ENCODE measurements around the gene SEC23A.
A peak's percentile ranks its signal among the peaks of the same experiment; 100 is the strongest.
"Not testable (repeated sequence)": the region's sequence is repeated elsewhere in the genome, so short reads cannot be mapped to it uniquely, and the experiment has no call there.

SEC23A gene

GRCh38 chr14:39071096-39071495 lies 31.9 kb downstream of the SEC23A start:
- H3K4me3 ChIP-seq (ENCODE audit: low read depth, low read length) = no peak overlapping the region
- CTCF ChIA-PET = interaction anchor here (0.7 kb wide), 1 partner anchor 37 kb away, joined by 3 read pairs; no protein-coding TSS in a partner anchor
- DNase-seq (ENCODE audit: low read depth, low spot score) = no peak
- POLR2A ChIA-PET = no interaction called here
- TF ChIP-seq CTCF (IDR thresholded peaks at IDR 0.05; ENCODE audit: insufficient read depth, low read length, missing control alignments) = no peak

DNA sequence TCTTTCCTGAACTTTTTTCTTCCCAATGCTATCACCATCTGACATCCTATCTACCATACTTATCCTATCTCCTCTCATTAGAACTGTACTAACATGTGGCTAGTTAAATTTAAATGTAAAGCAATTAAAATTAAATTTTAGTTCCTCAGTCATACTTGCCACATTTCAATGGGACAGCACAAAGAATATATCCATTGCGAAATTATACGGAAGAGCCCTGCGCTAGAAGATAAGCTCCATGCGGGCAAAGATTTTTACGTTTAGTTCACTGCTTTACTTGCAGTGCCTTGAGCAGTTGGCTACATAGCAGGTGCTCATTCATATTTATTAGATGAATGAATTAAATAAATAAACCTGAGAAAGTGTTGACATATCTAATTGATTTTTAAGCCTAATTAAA lies 33.1 kb downstream of the SEC23A start:
- POLR2A ChIA-PET = no interaction called here
- DNase-seq (ENCODE audit: low read depth, low spot score) = no peak
- no peak overlapping the region for H3K4me3 ChIP-seq (ENCODE audit: low read depth, low read length)
- no peak for TF ChIP-seq CTCF (IDR thresholded peaks at IDR 0.05; ENCODE audit: insufficient read depth, low read length, missing control alignments)
- CTCF ChIA-PET = no interaction called here

DNA sequence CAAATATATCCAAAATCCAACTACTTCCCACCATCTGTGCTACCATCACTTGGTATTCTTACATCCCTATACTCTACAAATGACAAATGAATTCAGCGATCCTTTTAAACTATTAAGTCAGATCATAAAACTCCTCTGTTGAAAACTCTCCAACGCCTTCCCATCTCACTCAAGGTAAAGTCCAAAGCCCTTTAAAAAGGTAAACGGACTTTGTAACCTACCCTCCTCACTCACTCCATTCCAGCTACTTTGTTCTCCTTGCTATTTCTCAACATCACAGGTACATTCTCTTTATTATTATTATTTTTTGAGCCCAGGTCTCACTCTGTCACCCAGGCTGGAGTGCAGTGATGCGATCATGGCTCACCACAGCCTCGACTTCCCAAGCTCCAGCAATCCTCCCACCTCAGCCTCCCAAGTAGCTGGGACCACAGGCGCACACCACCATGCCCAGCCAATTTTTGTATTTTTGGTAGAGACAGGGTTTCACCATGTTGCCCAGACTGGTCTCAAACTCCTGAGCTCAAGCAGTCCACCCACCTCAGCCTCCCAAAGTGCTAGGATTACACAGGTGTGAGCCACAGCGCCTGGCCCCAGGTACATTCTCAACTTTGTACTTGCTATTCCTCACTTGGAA lies 33.7 kb downstream of the SEC23A start:
- H3K4me3 ChIP-seq (ENCODE audit: low read depth, low read length); POLR2A ChIA-PET; DNase-seq (ENCODE audit: low read depth, low spot score); CTCF ChIA-PET: not testable (repeated sequence)

- POLR2A ChIA-PET = no interaction called here
Observed at GRCh38 chr14:39060818-39061437, 42.1 kb downstream of the SEC23A start.

GRCh38 chr14:39055786-39056474 lies 47.1 kb downstream of the SEC23A start:
- ChIA-PET CTCF (interaction anchor here (0.6 kb wide), 1 partner anchor 334 kb away, joined by 4 read pairs; no protein-coding TSS in a partner anchor), POLR2A (no interaction called here)
- no peak overlapping the region for H3K4me3 ChIP-seq (ENCODE audit: low read depth, low read length)
- no peak for TF ChIP-seq CTCF (IDR thresholded peaks at IDR 0.05; ENCODE audit: insufficient read depth, low read length, missing control alignments)
- DNase-seq (ENCODE audit: low read depth, low spot score) = no peak

More at GRCh38 chr14:39060818-39061437, 42.1 kb downstream of the SEC23A start:
- no peak overlapping the region for H3K4me3 ChIP-seq (ENCODE audit: low read depth, low read length)
- CTCF ChIA-PET = interaction anchor here (2.5 kb wide), 1 partner anchor 27 kb away, joined by 8 read pairs; no protein-coding TSS in a partner anchor
- DNase-seq (ENCODE audit: low read depth, low spot score) = no peak
- no peak for TF ChIP-seq CTCF (IDR thresholded peaks at IDR 0.05; ENCODE audit: insufficient read depth, low read length, missing control alignments)

DNA sequence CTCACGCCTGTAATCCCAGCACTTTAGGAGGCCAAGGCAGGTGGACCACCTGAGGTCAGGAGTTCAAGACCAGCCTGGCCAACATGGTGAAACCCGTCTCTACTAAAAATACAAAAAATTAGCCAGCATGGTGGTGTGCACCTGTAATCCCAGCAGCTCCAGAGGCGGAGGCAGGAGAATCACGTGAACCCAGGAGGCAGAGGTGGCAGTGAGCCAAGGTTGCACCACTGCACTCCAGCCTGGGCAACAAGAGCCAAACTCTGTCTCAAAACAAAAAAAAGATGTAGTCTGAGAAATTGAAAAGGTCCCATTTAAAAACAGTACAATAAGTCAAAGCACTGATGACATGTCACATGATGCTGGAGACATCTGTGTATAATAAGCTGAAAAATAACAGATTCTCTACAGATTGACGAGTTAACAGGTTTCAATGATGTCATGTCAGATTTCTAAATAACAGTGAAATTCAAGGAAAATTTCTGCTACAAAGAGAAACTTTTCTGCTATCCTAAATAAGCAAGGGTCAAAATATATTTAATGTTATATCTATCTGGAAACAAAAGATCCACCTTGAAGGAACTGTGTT lies 50.1 kb downstream of the SEC23A start:
- H3K4me3 ChIP-seq (ENCODE audit: low read depth, low read length); DNase-seq (ENCODE audit: low read depth, low spot score); POLR2A ChIA-PET; CTCF ChIA-PET: not testable (repeated sequence)

- DNase-seq (ENCODE audit: low read depth, low spot score) = peak; percentile 58
- H3K4me3 ChIP-seq (ENCODE audit: low read depth, low read length) = no peak overlapping the region
- ChIA-PET POLR2A (no interaction called here), CTCF (no interaction called here)
- no peak for TF ChIP-seq CTCF (IDR thresholded peaks at IDR 0.05; ENCODE audit: insufficient read depth, low read length, missing control alignments)
Observed at GRCh38 chr14:39050389-39050788, 52.6 kb downstream of the SEC23A start.

GRCh38 chr14:39045889-39046288 lies 57.1 kb downstream of the SEC23A start:
- H3K4me3 ChIP-seq (ENCODE audit: low read depth, low read length); CTCF ChIA-PET; DNase-seq (ENCODE audit: low read depth, low spot score); POLR2A ChIA-PET: not testable (repeated sequence)

All from AG04449 (cell line).